ENCODE data around the gene UQCR10.
"Not testable (repeated sequence)": the region's sequence is repeated elsewhere in the genome, so short reads cannot be mapped to it uniquely, and the experiment has no call there.

UQCR10 gene

GRCh38 chr22:29750559-29751538, 16.3 kb upstream of the UQCR10 start:
- H3K27ac ChIP-seq (ENCODE audit: low read length), result no peak overlapping the region
- H3K36me3 ChIP-seq (ENCODE audit: control insufficient read depth, insufficient read depth, low read length), result no peaks in the 10 kb centered on the region
- H3K27me3 ChIP-seq (ENCODE audit: control insufficient read depth, insufficient read depth, low read length), result no peaks in the 10 kb centered on the region
- no peaks in the 10 kb centered on the region; the same call in 1 of the 2 replicates for H3K4me1 ChIP-seq (ENCODE audit: control insufficient read depth, insufficient read depth, low read length)
- no peak overlapping the region for H3K4me3 ChIP-seq (ENCODE audit: low read length)
- H3K9me3 ChIP-seq (ENCODE audit: control insufficient read depth, insufficient read depth, low read length), result no peaks in the 10 kb centered on the region
- no CpG with 5 or more reads among the region's 11 CpGs for WGBS (ENCODE audit: insufficient coverage, insufficient read length)
- DNase-seq (ENCODE audit: low read depth, low spot score), result no peak

GRCh38 chr22:29751669-29752068, 15.5 kb upstream of the UQCR10 start:
- WGBS (ENCODE audit: insufficient coverage, insufficient read length), result no CpG with 5 or more reads among the region's 2 CpGs
- H3K27ac ChIP-seq (ENCODE audit: low read length), result no peak overlapping the region
- no peak overlapping the region for H3K4me3 ChIP-seq (ENCODE audit: low read length)
- H3K36me3 ChIP-seq (ENCODE audit: control insufficient read depth, insufficient read depth, low read length), result no peaks in the 10 kb centered on the region
- H3K9me3 ChIP-seq (ENCODE audit: control insufficient read depth, insufficient read depth, low read length), result no peaks in the 10 kb centered on the region
- H3K4me1 ChIP-seq (ENCODE audit: control insufficient read depth, insufficient read depth, low read length), result no peaks in the 10 kb centered on the region; the same call in 1 of the 2 replicates
- no peak for DNase-seq (ENCODE audit: low read depth, low spot score)
- H3K27me3 ChIP-seq (ENCODE audit: control insufficient read depth, insufficient read depth, low read length), result no peaks in the 10 kb centered on the region

- no peak for DNase-seq (ENCODE audit: low read depth, low spot score)
These were observed 13.1 kb upstream of the UQCR10 start for GRCh38 chr22:29753808-29754657.

GRCh38 chr22:29754658-29755395, 12.3 kb upstream of the UQCR10 start:
- H3K4me3 ChIP-seq (ENCODE audit: low read length); DNase-seq (ENCODE audit: low read depth, low spot score); H3K27ac ChIP-seq (ENCODE audit: low read length); H3K4me1 ChIP-seq (ENCODE audit: control insufficient read depth, insufficient read depth, low read length); H3K27me3 ChIP-seq (ENCODE audit: control insufficient read depth, insufficient read depth, low read length); H3K9me3 ChIP-seq (ENCODE audit: control insufficient read depth, insufficient read depth, low read length); H3K36me3 ChIP-seq (ENCODE audit: control insufficient read depth, insufficient read depth, low read length): not testable (repeated sequence)
- no CpG with 5 or more reads among the region's 11 CpGs for WGBS (ENCODE audit: insufficient coverage, insufficient read length)

More at GRCh38 chr22:29753808-29754657, 13.1 kb upstream of the UQCR10 start:
- Histone ChIP-seq H3K4me3 (ENCODE audit: low read length) (no peak overlapping the region), H3K36me3 (ENCODE audit: control insufficient read depth, insufficient read depth, low read length) (no peaks in the 10 kb centered on the region), H3K27me3 (ENCODE audit: control insufficient read depth, insufficient read depth, low read length) (no peaks in the 10 kb centered on the region), H3K4me1 (ENCODE audit: control insufficient read depth, insufficient read depth, low read length) (no peaks in the 10 kb centered on the region; the same call in 1 of the 2 replicates), H3K9me3 (ENCODE audit: control insufficient read depth, insufficient read depth, low read length) (no peaks in the 10 kb centered on the region), H3K27ac (ENCODE audit: low read length) (no peak overlapping the region)
- no CpG with 5 or more reads among the region's 16 CpGs for WGBS (ENCODE audit: insufficient coverage, insufficient read length)

- no CpG with 5 or more reads among the region's 9 CpGs for WGBS (ENCODE audit: insufficient coverage, insufficient read length)
These were observed 11.3 kb upstream of the UQCR10 start for GRCh38 chr22:29755889-29756288.

GRCh38 chr22:29756341-29756740, 10.8 kb upstream of the UQCR10 start:
- no peak overlapping the region for H3K4me3 ChIP-seq (ENCODE audit: low read length)
- H3K4me1 ChIP-seq (ENCODE audit: control insufficient read depth, insufficient read depth, low read length), result no peaks in the 10 kb centered on the region; the same call in 1 of the 2 replicates
- no peak overlapping the region for H3K27ac ChIP-seq (ENCODE audit: low read length)
- no peaks in the 10 kb centered on the region for H3K36me3 ChIP-seq (ENCODE audit: control insufficient read depth, insufficient read depth, low read length)
- H3K9me3 ChIP-seq (ENCODE audit: control insufficient read depth, insufficient read depth, low read length), result no peaks in the 10 kb centered on the region
- H3K27me3 ChIP-seq (ENCODE audit: control insufficient read depth, insufficient read depth, low read length), result no peaks in the 10 kb centered on the region
- DNase-seq (ENCODE audit: low read depth, low spot score), result no peak
- no CpG with 5 or more reads among the region's 7 CpGs for WGBS (ENCODE audit: insufficient coverage, insufficient read length)

More at GRCh38 chr22:29755889-29756288, 11.3 kb upstream of the UQCR10 start:
- Histone ChIP-seq H3K27ac (ENCODE audit: low read length) (no peak overlapping the region), H3K4me1 (ENCODE audit: control insufficient read depth, insufficient read depth, low read length) (no peaks in the 10 kb centered on the region; the same call in 1 of the 2 replicates), H3K4me3 (ENCODE audit: low read length) (no peak overlapping the region), H3K27me3 (ENCODE audit: control insufficient read depth, insufficient read depth, low read length) (no peaks in the 10 kb centered on the region), H3K36me3 (ENCODE audit: control insufficient read depth, insufficient read depth, low read length) (no peaks in the 10 kb centered on the region), H3K9me3 (ENCODE audit: control insufficient read depth, insufficient read depth, low read length) (no peaks in the 10 kb centered on the region)
- DNase-seq (ENCODE audit: low read depth, low spot score), result no peak

GRCh38 chr22:29757096-29757495, 10.1 kb upstream of the UQCR10 start:
- Histone ChIP-seq H3K36me3 (ENCODE audit: control insufficient read depth, insufficient read depth, low read length) (no peaks in the 10 kb centered on the region), H3K4me1 (ENCODE audit: control insufficient read depth, insufficient read depth, low read length) (no peaks in the 10 kb centered on the region; the same call in 1 of the 2 replicates), H3K27ac (ENCODE audit: low read length) (no peak overlapping the region), H3K9me3 (ENCODE audit: control insufficient read depth, insufficient read depth, low read length) (no peaks in the 10 kb centered on the region), H3K27me3 (ENCODE audit: control insufficient read depth, insufficient read depth, low read length) (no peaks in the 10 kb centered on the region), H3K4me3 (ENCODE audit: low read length) (no peak overlapping the region)
- no CpG with 5 or more reads among the region's 3 CpGs for WGBS (ENCODE audit: insufficient coverage, insufficient read length)
- no peak for DNase-seq (ENCODE audit: low read depth, low spot score)

- no peaks in the 10 kb centered on the region for H3K27me3 ChIP-seq (ENCODE audit: control insufficient read depth, insufficient read depth, low read length)
- no peaks in the 10 kb centered on the region for H3K36me3 ChIP-seq (ENCODE audit: control insufficient read depth, insufficient read depth, low read length)
- no CpG with 5 or more reads among the region's 7 CpGs for WGBS (ENCODE audit: insufficient coverage, insufficient read length)
- no peak for DNase-seq (ENCODE audit: low read depth, low spot score)
- H3K27ac ChIP-seq (ENCODE audit: low read length), result no peak overlapping the region
- no peaks in the 10 kb centered on the region for H3K9me3 ChIP-seq (ENCODE audit: control insufficient read depth, insufficient read depth, low read length)
- no peak overlapping the region for H3K4me3 ChIP-seq (ENCODE audit: low read length)
- no peaks in the 10 kb centered on the region; the same call in 1 of the 2 replicates for H3K4me1 ChIP-seq (ENCODE audit: control insufficient read depth, insufficient read depth, low read length)
These were observed 9.0 kb upstream of the UQCR10 start for GRCh38 chr22:29758068-29758622.

GRCh38 chr22:29758959-29759358, 8.2 kb upstream of the UQCR10 start:
- Histone ChIP-seq H3K4me3 (ENCODE audit: low read length) (no peak overlapping the region), H3K27me3 (ENCODE audit: control insufficient read depth, insufficient read depth, low read length) (no peaks in the 10 kb centered on the region), H3K36me3 (ENCODE audit: control insufficient read depth, insufficient read depth, low read length) (no peaks in the 10 kb centered on the region), H3K4me1 (ENCODE audit: control insufficient read depth, insufficient read depth, low read length) (no peaks in the 10 kb centered on the region; the same call in 1 of the 2 replicates), H3K27ac (ENCODE audit: low read length) (no peak overlapping the region), H3K9me3 (ENCODE audit: control insufficient read depth, insufficient read depth, low read length) (no peaks in the 10 kb centered on the region)
- no peak for DNase-seq (ENCODE audit: low read depth, low spot score)
- WGBS (ENCODE audit: insufficient coverage, insufficient read length), result no CpG with 5 or more reads among the region's 5 CpGs
